CD14-positive monocyte (primary cell): Measurements from ENCODE around the gene ARFGAP2. TPM values are rescaled to one million over a fixed set of nuclear protein-coding genes. Genes with fewer than 3 reads are reported as not detected.
A peak's percentile ranks its signal among the peaks of the same experiment; 100 is the strongest.

Source experiments
- DNase-seq, 3 donors: peaks; one replicate each; pipeline ENCODE4 v3.0.0-alpha.2; 2011 to 2022
- H2AFZ ChIP-seq: 2 replicates; pipeline ENCODE4 v1.6.0; 2012; ENCODE audit warnings: mild to moderate bottlenecking, low read depth, low read length, inconsistent platforms; ENCODE audit not compliant: insufficient read depth, poor library complexity, severe bottlenecking
- H3K27ac ChIP-seq, 2 donors: 1 replicate in 1 of 2; 2 replicates in 1 of 2; pipeline ENCODE4 v1.5.1; 2012 to 2013; ENCODE audit warnings: low read length in 2 of 2, control low read depth in 1 of 2, inconsistent platforms in 1 of 2, low read depth in 1 of 2, mild to moderate bottlenecking in 1 of 2
- H3K27me3 ChIP-seq, 2 donors: one replicate each; pipeline versions ENCODE4 v1.6.0 to v1.6.1; 2011 to 2013; ENCODE audit warnings: low read length in 2 of 2; ENCODE audit not compliant: control insufficient read depth in 2 of 2, insufficient read depth in 2 of 2
- H3K36me3 ChIP-seq, 2 donors: replicated peaks in 1 of 2; 1 replicate in 1 of 2; 2 replicates in 1 of 2; pipeline versions ENCODE4 v1.5.1 to v1.6.1; 2012 to 2013; ENCODE audit warnings: low read length in 2 of 2, control low read depth in 1 of 2, inconsistent platforms in 1 of 2, mild to moderate bottlenecking in 1 of 2; ENCODE audit not compliant: insufficient read depth in 2 of 2, control insufficient read depth in 1 of 2
- H3K4me1 ChIP-seq, 2 donors: 1 replicate in 1 of 2; 2 replicates in 1 of 2; pipeline versions ENCODE4 v1.5.1 to v1.6.1; 2012 to 2013; ENCODE audit warnings: low read length in 2 of 2, control low read depth in 1 of 2, inconsistent platforms in 1 of 2, mild to moderate bottlenecking in 1 of 2, moderate library complexity in 1 of 2; ENCODE audit not compliant: insufficient read depth in 2 of 2, control insufficient read depth in 1 of 2
- H3K4me2 ChIP-seq: replicated peaks from 2 replicates; pipeline ENCODE3; 2012; ENCODE audit warnings: low read length, moderate library complexity, mild to moderate bottlenecking; ENCODE audit not compliant: poor library complexity, severe bottlenecking; ENCODE audit errors: extremely low read depth
- H3K4me3 ChIP-seq, 3 experiments: fragments of 200-600 bp in 1 of 3; sonication (generic) in 1 of 3; replicated peaks in 1 of 3; 1 replicate in 2 of 3; 2 replicates in 1 of 3; pipeline ENCODE4 v1.5.1; 2011 to 2013; ENCODE audit warnings: low read length in 3 of 3, mild to moderate bottlenecking in 3 of 3, control low read depth in 2 of 3, low read depth in 2 of 3, inconsistent platforms in 1 of 3, moderate library complexity in 1 of 3
- H3K79me2 ChIP-seq: 2 replicates; pipeline ENCODE4 v1.6.0; 2012; ENCODE audit warnings: mild to moderate bottlenecking, control low read depth, inconsistent platforms, low read length, moderate library complexity; ENCODE audit not compliant: insufficient read depth
- H3K9ac ChIP-seq: 2 replicates; pipeline ENCODE4 v1.6.0; 2017; ENCODE audit warnings: low read length, mild to moderate bottlenecking; ENCODE audit not compliant: insufficient read depth, poor library complexity, severe bottlenecking
- H3K9me3 ChIP-seq, 2 donors: replicated peaks in 1 of 2; 1 replicate in 1 of 2; 2 replicates in 1 of 2; pipeline versions ENCODE4 v1.5.1 to v1.6.1; 2012 to 2013; ENCODE audit warnings: low read length in 2 of 2, control low read depth in 1 of 2; ENCODE audit not compliant: control insufficient read depth in 1 of 2, insufficient read depth in 1 of 2
- H4K20me1 ChIP-seq: 2 replicates; pipeline ENCODE4 v1.6.0; 2012; ENCODE audit warnings: mild to moderate bottlenecking, low read length, control low read depth, moderate library complexity; ENCODE audit not compliant: insufficient read depth
- H3K27ac Mint-ChIP-seq, 7 donors: one replicate each; pipeline ENCODE4 v1.8.0; 2020; ENCODE audit warnings: mild to moderate bottlenecking in 7 of 7, mixed read lengths in 7 of 7, moderate library complexity in 6 of 7, inconsistent platforms in 2 of 7
- H3K27me3 Mint-ChIP-seq, 3 donors: one replicate each; pipeline ENCODE4 v1.8.0; 2021 to 2022; ENCODE audit warnings: low read depth in 3 of 3, mild to moderate bottlenecking in 3 of 3, mixed read lengths in 3 of 3, moderate library complexity in 3 of 3, inconsistent platforms in 1 of 3
- H3K36me3 Mint-ChIP-seq, 2 donors: one replicate each; pipeline ENCODE4 v1.8.0; 2020; ENCODE audit warnings: mixed read lengths in 2 of 2, inconsistent platforms in 1 of 2, mild to moderate bottlenecking in 1 of 2
- H3K4me1 Mint-ChIP-seq: one replicate; pipeline ENCODE4 v1.8.0; 2020; ENCODE audit warnings: mild to moderate bottlenecking, mixed read lengths
- H3K4me3 Mint-ChIP-seq, 2 donors: one replicate each; pipeline ENCODE4 v1.8.0; 2020; ENCODE audit warnings: mild to moderate bottlenecking in 2 of 2, mixed read lengths in 2 of 2, moderate library complexity in 1 of 2
- H3K9me3 Mint-ChIP-seq, 7 donors: one replicate each; pipeline ENCODE4 v1.8.0; 2020 to 2022; ENCODE audit warnings: mixed read lengths in 7 of 7, mild to moderate bottlenecking in 6 of 7, moderate library complexity in 6 of 7, inconsistent platforms in 2 of 7
- WGBS: methylation state at CpG from one replicate; pipeline ENCODE4 v1.1.5; 2013; ENCODE audit warnings: missing lambda C conversion rate; ENCODE audit not compliant: insufficient coverage; 5-methylcytosine and 5-hydroxymethylcytosine counted together
- intact Hi-C, 2 donors: fragments of 100-400 bp; cut with micrococcal nuclease; formaldehyde crosslinking; loops; one replicate each; pipeline versions ENCODE4 v1.15.0 to v1.15.1; 2023
- polyA plus RNA-seq, 3 donors: library from polyadenylated mRNA; depleted of rRNA in 1 of 3; unstranded in 2 of 3; stranded (reverse) in 1 of 3; fragments of 300-500 nt in 2 of 3; fragments of >200 nt in 1 of 3; fragmentation: Illumina TruSeq in 2 of 3; gene quantifications; 1 replicate in 2 of 3; 2 replicates in 1 of 3; pipeline ENCODE4 v1.2.3, GENCODE V29; 2012 to 2021
- TF ChIP-seq, protein P1 (sequence below): fragments of 200-600 bp; IDR thresholded peaks from one replicate; pipeline ENCODE4 v1.8.0; 2022; ENCODE audit warnings: antibody characterized with exemption, mild to moderate bottlenecking

ARFGAP2 gene
- polyA plus RNA-seq, 3 donors, result 59.7 to 129 (median 61.0) TPM

DNA sequence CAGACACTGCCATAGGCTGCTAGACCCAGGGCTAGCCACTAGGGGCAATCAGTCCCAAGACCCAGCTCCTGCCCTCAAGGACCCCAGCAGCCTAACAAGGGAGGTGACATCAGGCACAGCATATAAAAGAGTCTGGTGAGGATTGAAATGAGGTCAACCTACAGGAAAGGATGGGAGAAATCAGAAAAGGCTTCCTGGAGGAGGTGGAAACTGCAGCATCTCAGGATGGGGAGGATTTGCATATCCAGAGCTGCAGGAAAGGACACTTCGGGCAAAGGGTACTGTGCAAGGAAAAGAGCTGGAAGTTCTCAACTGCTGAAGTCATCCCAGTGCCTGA lies 2.9 kb upstream of the ARFGAP2 start:
- peaks cover 0 to 10% of the 10 kb centered on the region in 2 donors for H3K36me3 Mint-ChIP-seq
- H3K4me2 ChIP-seq, result no peak overlapping the region
- no peak overlapping the region for H3K4me3 Mint-ChIP-seq
- H3K27me3 ChIP-seq, result peaks cover 0 to 10% of the 10 kb centered on the region in 2 donors
- no peaks in the 10 kb centered on the region for H3K9me3 ChIP-seq
- intact Hi-C loops, result loop anchor here (5.0 to 10.0 kb wide), 4 partner anchors 38 to 562 kb away; partner anchors contain the start of genes ARHGAP1 (in 1 of the 2), ATG13 (in 1 of the 2), HARBI1 (in 1 of the 2) and PSMC3 (in 1 of the 2)
- peaks cover 19% of the 10 kb centered on the region for H4K20me1 ChIP-seq
- no peak overlapping the region for H3K4me3 ChIP-seq
- H3K79me2 ChIP-seq, result peaks cover 21% of the 10 kb centered on the region
- H3K9ac ChIP-seq, result no peak overlapping the region
- peaks cover 3 to 10% of the 10 kb centered on the region in 2 donors for H3K36me3 ChIP-seq
- DNase-seq, result peak; percentile 30 to 51 (median 32)
- no CpG with 5 or more reads among the region's 1 CpG for WGBS
- H2AFZ ChIP-seq, result no peak overlapping the region
- TF ChIP-seq, protein P1, sequence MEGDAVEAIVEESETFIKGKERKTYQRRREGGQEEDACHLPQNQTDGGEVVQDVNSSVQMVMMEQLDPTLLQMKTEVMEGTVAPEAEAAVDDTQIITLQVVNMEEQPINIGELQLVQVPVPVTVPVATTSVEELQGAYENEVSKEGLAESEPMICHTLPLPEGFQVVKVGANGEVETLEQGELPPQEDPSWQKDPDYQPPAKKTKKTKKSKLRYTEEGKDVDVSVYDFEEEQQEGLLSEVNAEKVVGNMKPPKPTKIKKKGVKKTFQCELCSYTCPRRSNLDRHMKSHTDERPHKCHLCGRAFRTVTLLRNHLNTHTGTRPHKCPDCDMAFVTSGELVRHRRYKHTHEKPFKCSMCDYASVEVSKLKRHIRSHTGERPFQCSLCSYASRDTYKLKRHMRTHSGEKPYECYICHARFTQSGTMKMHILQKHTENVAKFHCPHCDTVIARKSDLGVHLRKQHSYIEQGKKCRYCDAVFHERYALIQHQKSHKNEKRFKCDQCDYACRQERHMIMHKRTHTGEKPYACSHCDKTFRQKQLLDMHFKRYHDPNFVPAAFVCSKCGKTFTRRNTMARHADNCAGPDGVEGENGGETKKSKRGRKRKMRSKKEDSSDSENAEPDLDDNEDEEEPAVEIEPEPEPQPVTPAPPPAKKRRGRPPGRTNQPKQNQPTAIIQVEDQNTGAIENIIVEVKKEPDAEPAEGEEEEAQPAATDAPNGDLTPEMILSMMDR, result peak; percentile 71
- H3K9me3 Mint-ChIP-seq, result peaks cover 0 to 2% (median 0%) of the 10 kb centered on the region in 7 donors
- no peak overlapping the region for H3K27ac Mint-ChIP-seq
- no peak overlapping the region for H3K27ac ChIP-seq
- H3K27me3 Mint-ChIP-seq, result peaks cover 6 to 9% (median 7%) of the 10 kb centered on the region in 3 donors
- peaks cover 22% of the 10 kb centered on the region for H3K4me1 Mint-ChIP-seq
- peaks cover 24 to 29% of the 10 kb centered on the region in 2 donors for H3K4me1 ChIP-seq

DNA sequence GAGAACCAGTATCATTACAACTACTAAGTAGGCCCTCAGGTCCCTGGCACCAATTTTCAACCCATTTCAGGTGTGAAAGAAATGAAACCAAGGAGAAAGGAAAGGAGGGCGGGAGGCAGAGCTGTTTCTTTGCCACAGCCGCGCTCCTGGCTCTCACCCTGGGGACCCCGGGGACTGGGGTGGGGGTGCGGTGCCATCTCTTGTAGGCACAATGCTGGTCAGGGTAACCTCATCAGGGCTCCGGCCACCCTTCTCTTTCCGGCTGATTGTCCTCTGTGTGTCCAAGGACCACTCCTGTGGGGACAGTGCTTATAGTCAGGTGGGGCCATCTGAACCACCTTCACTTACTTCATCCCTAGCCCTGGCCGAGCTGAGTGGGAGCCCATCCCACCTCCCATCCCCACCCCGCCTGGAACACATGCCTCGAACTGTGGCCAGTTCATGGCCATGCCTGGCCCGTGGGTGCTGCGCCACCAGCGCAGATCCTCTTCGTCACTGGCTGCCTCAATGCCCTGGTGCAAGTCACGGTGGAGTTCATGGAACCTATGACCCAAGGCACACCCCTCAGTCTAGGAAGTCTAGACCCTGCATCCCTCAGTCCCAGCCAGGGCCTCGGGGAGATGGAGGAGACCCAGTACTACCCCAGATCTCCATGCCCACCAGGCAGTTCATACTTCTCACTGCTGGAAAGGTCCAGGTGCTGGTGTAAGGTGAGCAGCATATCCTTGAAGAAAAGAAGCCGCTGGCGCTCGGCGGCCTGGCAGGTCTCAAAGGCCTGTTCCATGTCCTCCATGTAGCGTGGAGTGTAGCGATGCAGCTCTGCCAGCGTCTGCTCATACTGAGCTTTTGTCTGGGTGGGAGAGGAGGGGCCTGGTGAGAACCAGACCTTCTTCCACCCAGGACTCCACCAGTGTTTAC lies 2.3 kb upstream of the ARFGAP2 start:
- Histone ChIP-seq H3K79me2 (peaks cover 27% of the 10 kb centered on the region), H3K27ac (peak overlapping the region in 1 of 2 donors; percentile 95), H3K27me3 (peaks cover 0 to 4% of the 10 kb centered on the region in 2 donors), H3K36me3 (peaks cover 5 to 16% of the 10 kb centered on the region in 2 donors), H3K4me1 (peaks cover 24 to 29% of the 10 kb centered on the region in 2 donors), H3K9me3 (no peaks in the 10 kb centered on the region), H3K4me2 (no peak overlapping the region), H2AFZ (no peak overlapping the region), H3K4me3 (no peak overlapping the region), H3K9ac (no peak overlapping the region), H4K20me1 (peaks cover 25% of the 10 kb centered on the region)
- H3K4me1 Mint-ChIP-seq, result peaks cover 22% of the 10 kb centered on the region
- intact Hi-C loops, result loop anchor here (5.0 to 10.0 kb wide), 4 partner anchors 38 to 562 kb away; partner anchors contain the start of genes ARHGAP1 (in 1 of the 2), ATG13 (in 1 of the 2), HARBI1 (in 1 of the 2) and PSMC3 (in 1 of the 2)
- peaks cover 0 to 2% (median 0%) of the 10 kb centered on the region in 7 donors for H3K9me3 Mint-ChIP-seq
- DNase-seq, result no peak
- H3K4me3 Mint-ChIP-seq, result no peak overlapping the region
- 97% methylated on average over 13 of the region's 23 CpGs for WGBS
- peaks cover under 1 to 4% (median 4%) of the 10 kb centered on the region in 3 donors for H3K27me3 Mint-ChIP-seq
- no peak overlapping the region for H3K27ac Mint-ChIP-seq
- TF ChIP-seq, protein P1, result no peak
- H3K36me3 Mint-ChIP-seq, result peaks cover under 1 to 14% of the 10 kb centered on the region in 2 donors
